Muscle of leg (tissue), 11 donors: Measurements from ENCODE around the gene MADD. TPM values are rescaled to one million over a fixed set of nuclear protein-coding genes. Genes with fewer than 3 reads are reported as not detected.

Experiments used
- DNase-seq: peaks from one replicate; pipeline ENCODE4 v3.0.0; 2013
- H3K27ac ChIP-seq: one replicate; pipeline ENCODE4 v1.5.1; 2013; ENCODE audit warnings: mild to moderate bottlenecking, low read length, control low read depth
- H3K27me3 ChIP-seq: one replicate; pipeline ENCODE4 v1.6.1; 2013; ENCODE audit warnings: low read length; ENCODE audit not compliant: control insufficient read depth, insufficient read depth
- H3K36me3 ChIP-seq: one replicate; pipeline ENCODE4 v1.6.1; 2013; ENCODE audit warnings: low read length; ENCODE audit not compliant: control insufficient read depth, insufficient read depth
- H3K4me1 ChIP-seq: one replicate; pipeline ENCODE4 v1.6.1; 2013; ENCODE audit warnings: low read length; ENCODE audit not compliant: control insufficient read depth, insufficient read depth
- H3K4me3 ChIP-seq: one replicate; pipeline ENCODE4 v1.5.1; 2013; ENCODE audit warnings: low read length, control low read depth
- H3K9me3 ChIP-seq: replicated peaks from 2 replicates; pipeline ENCODE4 v1.6.1; 2013; ENCODE audit warnings: low read depth, low read length; ENCODE audit not compliant: control insufficient read depth
- WGBS: methylation state at CpG from one replicate; pipeline ENCODE4 v1.1.5; 2013; ENCODE audit warnings: missing lambda C conversion rate; ENCODE audit not compliant: insufficient coverage; 5-methylcytosine and 5-hydroxymethylcytosine counted together
- polyA plus RNA-seq, 8 donors: library from polyadenylated mRNA; unstranded; fragments of 120-200 nt; gene quantifications; one replicate each; pipeline versions ENCODE4 v1.2.1 to v1.2.3, GENCODE V29; 2013; ENCODE audit warnings: inconsistent platforms in 1 of 8, low replicate concordance in 1 of 8; ENCODE audit not compliant: insufficient read length in 8 of 8, insufficient read depth in 1 of 8
- total RNA-seq: library from RNA; stranded (reverse); fragments of 120-200 nt; gene quantifications from one replicate; pipeline ENCODE4 v1.2.4, GENCODE V29; 2013

The MADD gene
- total and polyA plus RNA-seq, 9 donors, result 16.7 to 34.3 (median 30.0) TPM

- 100% methylated on average over 1 of the region's 4 CpGs for WGBS
These were observed 1.4 kb downstream of the MADD start for GRCh38 chr11:47271328-47271727.

DNA sequence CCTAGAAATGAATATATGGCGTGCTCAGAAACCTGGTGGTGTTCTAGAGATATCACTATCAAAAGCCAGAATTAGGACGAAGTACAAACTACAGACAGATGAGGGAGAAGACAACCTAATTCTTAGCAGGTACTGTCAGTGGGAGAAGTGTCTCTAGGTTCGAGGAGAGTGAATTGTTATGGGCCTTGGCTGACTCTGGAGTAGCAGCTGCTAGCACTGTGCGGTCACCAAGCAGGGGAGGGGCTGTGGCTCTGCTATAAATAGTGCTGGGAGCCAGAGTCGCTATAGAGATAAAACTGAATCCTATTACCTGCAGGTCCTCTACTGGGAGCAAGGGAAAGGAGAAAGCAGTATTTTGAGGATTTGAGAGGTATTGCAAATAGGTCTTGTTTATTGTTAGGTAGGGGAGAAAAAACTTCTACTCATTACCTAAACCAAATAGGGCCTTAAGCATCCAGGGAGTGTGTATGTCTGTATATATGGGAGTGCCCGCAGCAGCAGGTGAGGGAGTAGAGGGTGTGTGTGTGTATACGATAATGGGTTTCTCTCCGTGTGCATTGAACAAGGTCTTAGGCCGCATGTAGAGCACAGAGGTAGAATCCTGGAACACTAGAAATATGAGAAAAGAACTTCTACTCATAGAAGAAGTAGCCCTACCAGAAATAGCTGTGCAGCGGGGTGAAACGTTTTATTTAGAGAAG is 2.2 kb downstream of the MADD start:
- Histone ChIP-seq H3K27me3 (no peaks in the 10 kb centered on the region), H3K4me3 (no peak overlapping the region), H3K9me3 (no peaks in the 10 kb centered on the region), H3K4me1 (peaks cover 37% of the 10 kb centered on the region), H3K27ac (peak overlapping the region; percentile 89), H3K36me3 (peaks cover 26% of the 10 kb centered on the region)
- peak; percentile 71 for DNase-seq
- 59% methylated on average over 4 of the region's 11 CpGs for WGBS

More at GRCh38 chr11:47271328-47271727, 1.4 kb downstream of the MADD start:
- no peak for DNase-seq
- H3K27ac ChIP-seq, result peak overlapping the region; percentile 89
- H3K27me3 ChIP-seq, result no peaks in the 10 kb centered on the region
- peaks cover 21% of the 10 kb centered on the region for H3K36me3 ChIP-seq
- H3K4me1 ChIP-seq, result peaks cover 37% of the 10 kb centered on the region
- no peaks in the 10 kb centered on the region for H3K9me3 ChIP-seq
- H3K4me3 ChIP-seq, result no peak overlapping the region

GRCh38 chr11:47272706-47273105 is 2.8 kb downstream of the MADD start:
- Histone ChIP-seq H3K27ac (peak overlapping the region; percentile 89), H3K4me1 (peaks cover 35% of the 10 kb centered on the region), H3K4me3 (no peak overlapping the region), H3K9me3 (no peaks in the 10 kb centered on the region), H3K36me3 (peaks cover 29% of the 10 kb centered on the region), H3K27me3 (no peaks in the 10 kb centered on the region)
- no CpG with 5 or more reads among the region's 1 CpG for WGBS
- DNase-seq, result no peak

- H3K27ac ChIP-seq, result no peak overlapping the region
- WGBS, result 94% methylated on average over 23 of the region's 28 CpGs
These were observed 4.7 kb downstream of the MADD start for GRCh38 chr11:47274495-47275235.

DNA sequence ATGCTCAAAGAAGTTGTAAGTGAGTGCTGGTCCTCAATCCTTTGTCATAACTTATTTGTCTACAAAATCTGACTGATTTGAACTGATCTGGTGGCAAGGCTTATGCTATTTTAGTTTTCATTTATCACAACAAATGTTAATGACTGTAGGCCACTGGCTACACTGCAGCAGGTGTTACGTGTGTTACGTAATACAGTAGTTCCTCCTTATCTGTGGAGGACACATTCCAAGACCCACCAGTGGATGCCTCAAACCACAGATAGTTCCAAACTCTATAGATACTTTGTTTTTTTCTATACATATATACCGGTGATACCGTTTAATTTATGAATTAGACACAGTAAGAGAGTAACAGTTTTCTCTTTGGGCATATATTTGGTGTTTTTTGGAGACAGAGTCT is 7.0 kb downstream of the MADD start:
- Histone ChIP-seq H3K4me1 (peaks cover 7% of the 10 kb centered on the region), H3K4me3 (no peak overlapping the region), H3K27ac (no peak overlapping the region), H3K9me3 (no peaks in the 10 kb centered on the region), H3K36me3 (peaks cover 54% of the 10 kb centered on the region), H3K27me3 (no peaks in the 10 kb centered on the region)
- DNase-seq, result no peak
- no CpG with 5 or more reads among the region's 4 CpGs for WGBS

More at GRCh38 chr11:47274495-47275235, 4.7 kb downstream of the MADD start:
- H3K27me3 ChIP-seq, result no peaks in the 10 kb centered on the region
- H3K36me3 ChIP-seq, result peaks cover 41% of the 10 kb centered on the region
- H3K9me3 ChIP-seq, result no peaks in the 10 kb centered on the region
- no peak for DNase-seq
- peaks cover 19% of the 10 kb centered on the region for H3K4me1 ChIP-seq
- no peak overlapping the region for H3K4me3 ChIP-seq

- DNase-seq, result no peak
- Histone ChIP-seq H3K36me3 (peaks cover 64% of the 10 kb centered on the region), H3K27me3 (no peaks in the 10 kb centered on the region), H3K9me3 (no peaks in the 10 kb centered on the region), H3K4me3 (no peak overlapping the region), H3K4me1 (no peaks in the 10 kb centered on the region), H3K27ac (no peak overlapping the region)
- WGBS, result no CpG with 5 or more reads among the region's 3 CpGs
These were observed 8.1 kb downstream of the MADD start for GRCh38 chr11:47278058-47278457.

GRCh38 chr11:47278769-47279168 is 8.8 kb downstream of the MADD start:
- Histone ChIP-seq H3K4me1 (no peaks in the 10 kb centered on the region), H3K4me3 (no peak overlapping the region), H3K27ac (no peak overlapping the region), H3K9me3 (no peaks in the 10 kb centered on the region), H3K27me3 (no peaks in the 10 kb centered on the region), H3K36me3 (peaks cover 64% of the 10 kb centered on the region)
- DNase-seq, result no peak
- no CpG with 5 or more reads among the region's 4 CpGs for WGBS

- H3K27ac ChIP-seq, result no peak overlapping the region
- DNase-seq, result no peak
- peaks cover 68% of the 10 kb centered on the region for H3K36me3 ChIP-seq
- no peaks in the 10 kb centered on the region for H3K27me3 ChIP-seq
- no peaks in the 10 kb centered on the region for H3K4me1 ChIP-seq
- H3K9me3 ChIP-seq, result no peaks in the 10 kb centered on the region
- no peak overlapping the region for H3K4me3 ChIP-seq
These were observed 10.2 kb downstream of the MADD start for GRCh38 chr11:47280099-47280498.

DNA sequence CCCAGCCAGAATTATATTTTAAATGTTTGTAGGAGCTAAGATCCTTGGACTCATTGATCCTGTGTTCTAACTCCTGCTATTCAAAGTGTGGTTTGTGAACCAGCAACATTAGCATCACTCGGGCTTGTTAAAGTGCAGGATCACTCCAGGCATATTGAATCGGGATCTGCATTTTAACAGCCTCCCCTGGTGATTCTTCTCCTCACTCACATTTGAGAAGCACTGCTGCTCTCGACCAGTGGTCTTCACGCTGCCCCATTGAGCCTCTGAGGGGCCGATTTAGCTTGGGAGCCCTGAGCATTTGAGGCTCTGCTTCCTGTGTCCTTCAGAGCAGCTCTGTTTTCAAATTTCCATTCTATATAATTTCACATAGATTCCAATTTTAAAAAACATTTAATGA is 10.9 kb downstream of the MADD start:
- DNase-seq, result no peak
- peaks cover 69% of the 10 kb centered on the region for H3K36me3 ChIP-seq
- no peak overlapping the region for H3K4me3 ChIP-seq
- H3K27me3 ChIP-seq, result no peaks in the 10 kb centered on the region
- 47% methylated on average over 3 of the region's 5 CpGs for WGBS
- H3K9me3 ChIP-seq, result no peaks in the 10 kb centered on the region
- no peaks in the 10 kb centered on the region for H3K4me1 ChIP-seq
- no peak overlapping the region for H3K27ac ChIP-seq

- no peak overlapping the region for H3K4me3 ChIP-seq
- no peak overlapping the region for H3K27ac ChIP-seq
- 90% methylated on average over 7 of the region's 7 CpGs for WGBS
- no peaks in the 10 kb centered on the region for H3K4me1 ChIP-seq
- H3K27me3 ChIP-seq, result no peaks in the 10 kb centered on the region
- H3K9me3 ChIP-seq, result no peaks in the 10 kb centered on the region
- DNase-seq, result no peak
- peaks cover 71% of the 10 kb centered on the region for H3K36me3 ChIP-seq
These were observed 12.5 kb downstream of the MADD start for GRCh38 chr11:47282462-47282861.
